ENCODE results near the gene NPB.
"Not testable (repeated sequence)": the region's sequence is repeated elsewhere in the genome, so short reads cannot be mapped to it uniquely, and the experiment has no call there.

Gene NPB

DNA sequence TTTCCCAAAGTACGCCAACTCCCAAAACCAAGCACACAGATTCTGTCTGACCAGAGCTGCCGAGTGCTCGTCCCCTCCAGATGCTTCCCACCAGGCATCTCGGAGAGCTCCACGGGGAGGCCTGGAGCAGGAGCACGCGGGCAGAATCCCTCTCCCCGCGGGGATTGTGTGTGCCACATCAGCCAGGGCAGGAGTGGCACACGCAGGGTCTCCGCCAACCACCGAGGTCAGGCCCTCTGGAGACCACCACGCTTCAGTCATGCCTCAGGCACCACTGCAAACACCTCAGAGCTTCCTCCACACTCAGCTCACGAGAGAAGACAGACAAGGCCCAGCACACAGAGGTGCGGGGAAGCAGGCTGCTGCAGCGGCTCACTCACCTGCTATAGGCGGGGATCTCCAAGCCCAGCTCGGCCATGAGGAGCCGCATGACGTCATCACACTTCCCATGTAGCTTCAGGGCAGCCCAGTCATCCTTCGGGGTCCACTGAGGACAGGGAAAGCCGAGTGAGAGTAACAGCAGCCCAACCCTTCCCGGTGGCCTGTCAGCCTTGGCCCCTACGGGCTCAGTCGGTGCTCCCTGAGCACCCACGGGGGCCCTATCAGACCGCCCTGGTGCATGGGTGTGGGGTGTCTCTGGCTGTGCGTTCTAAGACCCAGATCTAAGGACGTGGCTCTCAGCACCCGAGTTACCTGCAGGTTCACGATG, 11.5 kb downstream of the NPB start:
- DNase-seq: no peak

DNA sequence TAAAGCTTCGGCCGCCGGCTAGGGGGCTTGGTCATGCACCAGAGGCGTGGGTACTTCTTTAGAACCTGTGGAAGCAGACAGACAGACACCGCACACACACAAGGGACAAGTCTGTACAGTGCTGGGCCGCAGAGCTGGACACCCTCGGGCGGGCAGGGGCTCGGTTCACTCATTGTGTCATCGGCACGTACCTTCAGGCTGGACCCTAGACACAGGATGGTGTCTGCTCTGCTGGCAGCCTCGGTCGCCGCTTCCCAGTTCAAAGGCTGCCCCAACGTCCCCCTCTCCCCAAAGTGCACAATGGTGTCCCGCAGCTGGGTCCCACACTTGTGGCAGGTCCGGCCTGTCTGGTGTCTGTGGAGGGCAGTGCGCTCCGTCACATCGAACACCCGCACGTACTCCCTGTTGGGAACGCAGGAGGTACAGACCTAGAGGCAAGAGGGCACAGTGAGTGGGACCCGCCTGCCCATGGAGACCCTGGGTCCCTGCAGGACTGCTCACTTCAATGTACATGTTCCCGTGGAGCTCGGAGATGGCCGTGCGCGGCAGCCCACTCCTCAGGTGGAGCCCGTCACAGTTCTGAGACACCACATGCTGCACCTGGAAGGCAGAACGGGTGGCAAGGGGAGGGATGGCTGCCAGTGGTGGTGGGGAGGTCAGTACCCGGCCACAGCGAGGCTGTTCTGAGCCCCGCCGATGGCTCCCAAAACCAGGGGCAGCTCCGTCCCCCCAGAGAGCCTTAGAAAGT, 12.2 kb downstream of the NPB start:
- DNase-seq: no peak

GRCh38 chr17:81915331-81915730, 13.3 kb downstream of the NPB start:
- DNase-seq: no peak

DNA sequence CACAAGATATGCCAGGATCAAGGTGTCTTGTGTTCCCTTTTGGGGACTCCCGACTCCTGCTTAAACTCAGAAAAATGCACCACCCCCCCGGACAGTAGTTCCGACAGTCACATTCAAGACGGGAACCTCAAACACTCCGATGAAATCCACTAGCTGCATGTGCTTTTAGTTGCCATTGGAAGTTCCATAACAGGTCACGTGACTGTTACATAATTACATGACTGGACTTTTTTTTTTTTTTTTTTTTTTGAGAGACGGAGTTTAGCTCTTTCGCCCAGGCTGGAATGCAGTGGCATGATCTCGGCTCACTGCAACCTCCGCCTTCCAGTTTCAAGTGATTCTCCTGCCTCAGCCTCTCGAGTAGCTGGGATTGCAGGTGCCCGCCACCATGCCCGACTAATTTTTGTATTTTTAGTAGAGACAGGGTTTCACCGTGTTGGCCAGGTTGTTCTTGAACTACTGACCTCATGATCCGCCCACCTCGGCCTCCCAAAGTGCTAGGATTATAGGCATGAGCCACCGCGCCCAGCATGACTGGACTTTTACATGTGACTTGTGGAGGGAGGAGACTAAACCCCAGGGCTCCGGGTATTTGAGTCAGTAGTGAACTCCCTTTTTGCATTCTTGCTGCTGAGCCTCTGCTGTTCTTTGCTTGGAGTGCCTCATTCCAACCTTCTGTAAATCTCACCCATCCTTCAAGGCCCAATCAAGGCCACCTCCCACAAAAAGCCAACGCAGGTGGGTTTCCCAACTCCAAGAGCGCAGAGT, 14.4 kb downstream of the NPB start:
- no peak for DNase-seq

- DNase-seq: peak; percentile 82
Observed at GRCh38 chr17:81917565-81918332, 15.7 kb downstream of the NPB start, which contains the start of gene SIRT7. TSS of gene SIRT7 (minus strand) at chr17:81918176. CDS start at chr17:81918131, 45 bp downstream.

GRCh38 chr17:81918333-81918669, 16.3 kb downstream of the NPB start:
- DNase-seq: not testable (repeated sequence)

GRCh38 chr17:81918832-81919545, 17.0 kb downstream of the NPB start:
- no peak for DNase-seq

- no peak for DNase-seq
Observed at GRCh38 chr17:81920612-81921536, 18.8 kb downstream of the NPB start.

DNA sequence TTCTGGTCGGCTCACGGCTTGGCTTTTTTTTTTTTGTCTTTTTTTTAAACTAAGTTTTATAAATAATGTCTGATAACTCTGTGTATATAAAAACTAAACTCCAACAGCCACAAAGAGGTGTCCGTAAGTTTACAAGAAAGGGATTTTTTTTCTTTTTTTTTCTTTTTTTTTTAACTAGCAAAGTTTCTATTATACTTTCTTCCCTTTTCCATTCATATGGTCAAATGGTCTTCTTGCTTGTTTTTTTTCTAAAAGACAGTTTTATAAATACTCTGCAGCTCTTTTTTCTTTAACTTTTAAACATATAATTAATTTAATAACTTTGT, 19.5 kb downstream of the NPB start:
- DNase-seq: no peak

DNA sequence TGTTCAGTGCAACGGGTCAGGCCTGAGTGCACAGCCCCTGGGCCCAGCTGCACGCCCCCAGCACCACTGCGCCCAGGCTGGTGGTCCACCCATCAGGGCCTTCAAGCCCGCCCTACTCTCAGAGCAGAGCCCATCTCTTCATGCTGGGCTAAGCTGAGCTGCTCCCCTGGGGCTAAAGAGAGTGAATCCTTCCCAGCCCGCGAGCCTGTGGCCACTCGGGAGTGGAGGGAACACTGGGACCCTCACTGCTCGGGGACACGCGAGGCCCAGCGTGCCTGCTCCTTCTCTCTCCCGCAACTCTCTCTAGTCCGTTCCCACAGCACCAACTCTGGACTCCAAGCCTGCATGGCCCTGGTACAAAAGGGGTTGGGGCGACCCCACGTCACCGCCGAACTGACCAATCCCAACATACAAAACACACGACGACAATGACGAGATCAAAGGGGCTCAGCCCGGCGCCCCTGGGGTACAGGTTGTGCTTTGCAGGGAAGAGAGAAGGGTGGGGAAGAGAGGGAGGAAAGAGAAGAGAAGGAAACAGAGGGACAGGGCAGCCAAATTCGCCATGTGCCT, 20.0 kb downstream of the NPB start:
- no peak for DNase-seq

GRCh38 chr17:81922566-81923301, 20.7 kb downstream of the NPB start:
- DNase-seq: no peak

DNA sequence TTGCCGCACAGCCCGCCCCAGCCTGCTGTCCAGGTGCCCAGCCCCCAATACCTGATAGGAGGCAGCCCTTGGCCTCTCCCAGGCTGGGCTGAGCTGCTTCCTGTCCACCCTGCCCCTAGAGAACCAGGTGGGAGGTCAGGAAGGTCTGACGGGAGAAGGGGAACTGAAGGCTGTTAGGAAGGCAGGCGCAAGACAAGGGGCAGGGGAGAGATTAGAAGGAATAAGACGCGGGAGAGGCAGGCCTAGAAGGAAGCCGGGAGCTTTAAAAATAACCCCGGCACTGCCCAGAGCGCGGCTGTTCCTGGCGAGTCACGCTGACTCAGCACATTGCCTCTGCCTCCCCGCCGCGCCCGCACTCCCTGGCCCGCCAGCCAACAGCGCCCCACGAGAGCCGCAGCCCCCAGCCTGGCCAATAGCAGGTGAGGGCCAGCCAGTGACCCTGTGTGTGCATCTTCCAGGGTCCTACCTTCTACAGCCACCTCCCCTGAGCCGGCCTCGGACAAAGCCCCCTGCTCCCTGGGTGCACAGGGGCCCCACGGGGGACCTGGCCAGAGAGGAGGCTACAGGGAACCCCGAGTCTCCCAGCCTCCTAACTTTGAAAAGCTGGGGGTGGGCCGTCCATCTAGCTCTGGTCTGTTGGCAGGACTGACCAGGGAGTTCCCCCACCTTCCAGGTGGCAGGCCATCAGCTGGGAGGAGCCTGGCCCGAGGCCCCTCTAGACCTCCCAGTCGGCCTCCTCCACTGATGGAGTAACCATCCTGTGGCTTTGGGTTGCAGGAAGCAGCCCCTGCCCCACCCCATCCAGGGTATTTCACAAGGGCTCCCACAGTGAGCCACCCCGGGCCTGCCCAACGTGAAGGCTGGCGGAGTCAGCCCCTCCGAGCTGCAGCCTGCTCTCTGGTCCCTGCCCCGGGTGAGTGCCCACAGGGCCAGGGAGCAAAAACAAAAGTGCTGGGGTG, 21.5 kb downstream of the NPB start:
- DNase-seq: no peak

GRCh38 chr17:81924557-81925532, 22.8 kb downstream of the NPB start:
- DNase-seq: peak; percentile 19

GRCh38 chr17:81925860-81926450, 23.9 kb downstream of the NPB start:
- no peak for DNase-seq

DNA sequence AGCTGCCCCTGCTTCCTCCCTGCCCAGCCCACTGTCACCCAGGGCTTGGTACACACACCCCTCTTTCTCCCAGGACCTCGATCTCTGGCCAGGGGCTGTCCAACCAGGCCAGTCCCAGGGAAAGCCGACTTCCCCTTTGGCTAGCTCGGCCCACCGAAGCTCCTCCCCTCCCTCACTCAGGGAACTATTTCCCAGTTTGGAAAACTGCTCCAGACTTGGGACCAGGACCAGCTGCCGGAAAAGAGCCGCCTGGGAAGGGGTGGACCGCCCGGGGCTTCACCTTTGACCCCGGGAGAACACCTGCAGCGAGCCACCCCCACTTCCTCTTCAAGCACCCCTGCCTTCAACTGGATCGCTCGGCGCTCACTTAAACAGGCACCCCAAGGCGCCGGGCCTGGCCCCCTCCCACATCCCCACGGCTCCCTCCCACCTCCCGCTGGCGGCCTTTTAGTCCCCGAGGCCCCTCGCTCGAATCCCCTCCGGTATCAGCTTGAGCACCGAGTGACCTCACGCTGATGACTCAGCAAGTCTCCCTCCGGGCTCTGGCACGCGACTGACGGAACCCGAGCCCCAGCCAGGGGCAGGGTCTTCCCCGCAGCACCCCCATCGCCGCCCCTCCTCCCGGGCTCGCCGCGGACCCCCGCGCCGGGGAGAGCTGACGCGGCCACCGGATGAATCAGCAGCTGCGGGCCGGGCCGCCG, 24.6 kb downstream of the NPB start:
- peak; percentile 52 for DNase-seq

DNA sequence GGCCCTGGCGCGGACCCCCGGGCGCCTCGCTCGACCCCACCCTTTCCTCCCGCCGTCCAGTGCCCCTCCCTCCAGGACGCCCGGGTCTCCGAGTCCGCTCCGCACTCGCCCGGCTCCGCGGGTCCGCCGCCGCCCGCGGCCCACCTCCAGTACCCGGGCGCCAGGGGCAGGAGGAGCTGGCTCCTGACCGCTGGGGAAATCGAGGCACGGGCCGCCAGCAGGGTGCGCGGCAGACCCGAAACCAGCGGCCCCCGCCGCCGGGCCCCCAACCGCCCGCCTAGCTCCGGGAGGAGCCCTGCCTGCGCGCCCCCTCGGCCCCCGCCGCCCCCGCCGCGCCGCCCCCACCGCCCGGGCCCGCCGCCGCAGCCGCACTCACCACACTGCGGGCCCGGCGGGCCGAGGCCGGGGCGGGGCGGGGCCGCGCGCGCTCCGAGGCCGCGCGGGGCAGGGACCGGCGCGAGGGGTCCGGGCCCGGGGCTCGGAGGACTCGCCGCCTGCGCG, 25.2 kb downstream of the NPB start:
- DNase-seq: no peak

Measured in CD4-positive, alpha-beta T cell treated with Interleukin-4 for 4 hours (primary cell).